GM10847 (cell line): Measurements from ENCODE around the gene PRR15L.

ENCODE experiments used
- POLR2A ChIP-seq: IDR thresholded peaks from 2 replicates; pipeline ENCODE4 v1.6.1; 2011; ENCODE audit not compliant: insufficient read length; ENCODE audit errors: extremely low read depth

Gene PRR15L

GRCh38 chr17:47957591-47958490 is at the start of gene PRR15L:
PRR15L (minus strand) TSS chr17:47957883; CDS start chr17:47953234, 4,649 bp downstream.
- no peak for TF ChIP-seq POLR2A

- no peak for TF ChIP-seq POLR2A
Observed at GRCh38 chr17:48006936-48007709, 49.4 kb upstream of the PRR15L start.

- TF ChIP-seq POLR2A = no peak
Observed at GRCh38 chr17:48004983-48005382, 47.3 kb upstream of the PRR15L start.

- no peak for TF ChIP-seq POLR2A
Observed at GRCh38 chr17:48003417-48004151, 45.9 kb upstream of the PRR15L start.

GRCh38 chr17:48002916-48003416 is 45.3 kb upstream of the PRR15L start:
- no peak for TF ChIP-seq POLR2A

- TF ChIP-seq POLR2A = no peak
Observed at GRCh38 chr17:48002266-48002915, 44.7 kb upstream of the PRR15L start.

- no peak for TF ChIP-seq POLR2A
Observed at GRCh38 chr17:48001197-48001596, 43.5 kb upstream of the PRR15L start.

GRCh38 chr17:47999582-47999981 is 41.9 kb upstream of the PRR15L start:
- no peak for TF ChIP-seq POLR2A

- no peak for TF ChIP-seq POLR2A
Observed at GRCh38 chr17:47998044-47998443, 40.4 kb upstream of the PRR15L start.

- no peak for TF ChIP-seq POLR2A
Observed at GRCh38 chr17:47997586-47997985, 39.9 kb upstream of the PRR15L start.

- no peak for TF ChIP-seq POLR2A
Observed at GRCh38 chr17:47996201-47996600, 38.5 kb upstream of the PRR15L start.

GRCh38 chr17:47995241-47995935 is 37.7 kb upstream of the PRR15L start:
- no peak for TF ChIP-seq POLR2A

GRCh38 chr17:47994724-47995123 is 37.0 kb upstream of the PRR15L start:
- TF ChIP-seq POLR2A = no peak

- no peak for TF ChIP-seq POLR2A
Observed at GRCh38 chr17:47993964-47994363, 36.3 kb upstream of the PRR15L start.

- TF ChIP-seq POLR2A = no peak
Observed at GRCh38 chr17:47993031-47993564, 35.4 kb upstream of the PRR15L start.
